Measurements from ENCODE around the gene TMEM147.

GRCh38 chr19:35546532-35546931 is 1.1 kb downstream of the TMEM147 start:
- TF ChIP-seq SUZ12 (IDR thresholded peaks at IDR 0.05) (no peak), L3MBTL2 (conservative IDR thresholded peaks at IDR 0.05) (no peak), ELF4 (IDR thresholded peaks at IDR 0.05) (no peak), ARNT (IDR thresholded peaks at IDR 0.05) (no peak), FOXA1 (IDR thresholded peaks at IDR 0.05) (no peak), TARDBP (IDR thresholded peaks at IDR 0.05) (no peak), SP1 (IDR thresholded peaks at IDR 0.05) (no peak), BHLHE40 (IDR thresholded peaks at IDR 0.05; ENCODE audit: borderline replicate concordance) (no peak), ZNF384 (IDR thresholded peaks at IDR 0.05) (no peak), NFRKB (IDR thresholded peaks at IDR 0.05) (no peak), LEF1 (IDR thresholded peaks at IDR 0.05; ENCODE audit: borderline replicate concordance) (no peak), FOXK2 (IDR thresholded peaks at IDR 0.05) (no peak)
